NT2/D1 (cell line): Measurements from ENCODE around the gene RNF133.

ENCODE experiments used
- SUZ12 ChIP-seq: IDR thresholded peaks from 2 replicates; pipeline ENCODE4 v1.6.1; 2011; ENCODE audit not compliant: insufficient read length, insufficient read depth; ENCODE audit errors: extremely low read depth
- ZNF274 ChIP-seq: IDR thresholded peaks from 2 replicates; pipeline ENCODE4 v1.6.1; 2011; ENCODE audit warnings: mild to moderate bottlenecking, low read depth, low read length

GRCh38 chr7:122689346-122690109, 9.4 kb downstream of the RNF133 start:
- TF ChIP-seq SUZ12 = no peak
- no peak for TF ChIP-seq ZNF274
